A549 (cell line): ENCODE results near the gene SLC12A7. TPM values are rescaled to one million over a fixed set of nuclear protein-coding genes. Genes with fewer than 3 reads are reported as not detected.

ENCODE experiments used
- ATAC-seq, 2 experiments: fragments of 200-7000 bp in 1 of 2; fragments of >200 bp in 1 of 2; cut with Nextera tagmentation in 1 of 2; cut with Tn5 transposase in 1 of 2; 3 replicates each; pipeline versions ENCODE4 v1.8.0 to v1.9.1; 2018 to 2020; ENCODE audit warnings: mild to moderate bottlenecking in 1 of 2, moderate library complexity in 1 of 2
- CTCF ChIA-PET: fragments of 300-600 bp; sonication (Branson Sonifier 250); formaldehyde crosslinking; extraction: SDS; loops from one replicate; lab custom pipeline; 2021; ENCODE audit warnings: antibody characterized with exemption, inconsistent platforms; lab: Yijun Ruan, JAX
- POLR2A ChIA-PET: fragments of 350-600 bp; formaldehyde crosslinking; extraction: SDS; loops from one replicate; lab custom pipeline; 2021; ENCODE audit warnings: antibody characterized with exemption, inconsistent platforms; lab: Yijun Ruan, JAX
- DNase-seq, 2 experiments: peaks; one replicate each; pipeline versions ENCODE4 v3.0.0 to v3.0.0-alpha.2; 2011 to 2016; ENCODE audit warnings: low read depth in 1 of 2, low spot score in 1 of 2
- FAIRE-seq: peaks from 2 replicates; lab custom pipeline; 2011; peaks lifted over from hg19 to GRCh38; lab: Jason Lieb, UNC
- H3K27ac ChIP-seq, 2 experiments: fragments of >200 bp; sonication (Bioruptor Twin); formaldehyde crosslinking; 3 replicates each; pipeline ENCODE4 v1.5.1; 2016 to 2017
- H3K4me1 ChIP-seq: fragments of >200 bp; sonication (Bioruptor Twin); formaldehyde crosslinking; 3 replicates; pipeline ENCODE4 v1.6.1; 2016
- H3K4me2 ChIP-seq: fragments of >200 bp; sonication (Bioruptor Twin); formaldehyde crosslinking; 3 replicates; pipeline ENCODE4 v1.6.1; 2016
- H3K4me3 ChIP-seq: fragments of >200 bp; sonication (Bioruptor Twin); formaldehyde crosslinking; 3 replicates; pipeline ENCODE4 v1.5.1; 2016
- H3K9me3 ChIP-seq: fragments of >200 bp; sonication (Bioruptor Twin); formaldehyde crosslinking; 3 replicates; pipeline ENCODE4 v1.6.1; 2016
- CBX2 ChIP-seq: fragments of 200-600 bp; sonication (generic); IDR thresholded peaks from 2 replicates; pipeline ENCODE4 v1.6.1; 2016; ENCODE audit warnings: low read depth, mild to moderate bottlenecking, borderline replicate concordance
- EHF ChIP-seq: fragments of 250-450 bp; sonication (Bioruptor Pico); IDR thresholded peaks from 2 replicates; pipeline ENCODE4 v1.5.0; 2020; ENCODE audit warnings: mild to moderate bottlenecking
- EP300 ChIP-seq, 2 experiments: fragments of >200 bp; sonication (Bioruptor Twin); formaldehyde crosslinking; IDR thresholded peaks; 2 replicates in 1 of 2; 3 replicates in 1 of 2; pipeline ENCODE4 v1.6.1; 2016 to 2017
- ESRRA ChIP-seq: fragments of 150-350 bp; IDR thresholded peaks from 2 replicates; pipeline ENCODE4 v1.6.1; 2014; ENCODE audit warnings: mild to moderate bottlenecking, low read length, borderline replicate concordance
- FOSB ChIP-seq: fragments of 250-450 bp; sonication (Bioruptor Pico); IDR thresholded peaks from 2 replicates; pipeline ENCODE4 v1.5.0; 2020; ENCODE audit warnings: mild to moderate bottlenecking, moderate library complexity
- FOSL2 ChIP-seq, 2 experiments: fragments of 450-650 bp in 1 of 2; fragments of >200 bp in 1 of 2; sonication (Bioruptor Twin) in 1 of 2; formaldehyde crosslinking; IDR thresholded peaks; 2 replicates each; pipeline versions ENCODE4 v1.5.0 to v1.6.1; 2016 to 2020; ENCODE audit warnings: mild to moderate bottlenecking in 1 of 2, moderate library complexity in 1 of 2
- HOXB13 ChIP-seq: fragments of 250-450 bp; sonication (Bioruptor Pico); IDR thresholded peaks from 2 replicates; pipeline ENCODE4 v1.5.0; 2020; ENCODE audit warnings: low read depth, mild to moderate bottlenecking, moderate library complexity
- HOXB5 ChIP-seq: fragments of 250-450 bp; sonication (Bioruptor Pico); IDR thresholded peaks from 2 replicates; pipeline ENCODE4 v1.5.0; 2020; ENCODE audit warnings: mild to moderate bottlenecking, moderate library complexity
- KDM5A ChIP-seq: fragments of 200-600 bp; sonication (generic); IDR thresholded peaks from 2 replicates; pipeline ENCODE4 v1.6.1; 2016; ENCODE audit warnings: antibody characterized with exemption, mild to moderate bottlenecking
- MAFK ChIP-seq: fragments of 450-650 bp; IDR thresholded peaks from 2 replicates; pipeline ENCODE4 v1.6.1; 2014; ENCODE audit not compliant: partially characterized antibody
- MYC ChIP-seq: IDR thresholded peaks from 2 replicates; pipeline ENCODE4 v1.6.1; 2012; ENCODE audit warnings: mild to moderate bottlenecking, inconsistent platforms, low read length, improper control_type of control experiment, borderline replicate concordance
- NPAS2 ChIP-seq: fragments of 250-450 bp; sonication (Bioruptor Pico); IDR thresholded peaks from 2 replicates; pipeline ENCODE4 v1.8.0; 2022; ENCODE audit warnings: mild to moderate bottlenecking, moderate library complexity, borderline replicate concordance
- NR3C1 ChIP-seq: fragments of >200 bp; sonication (Bioruptor Twin); formaldehyde crosslinking; IDR thresholded peaks from 3 replicates; pipeline ENCODE4 v1.6.1; 2017
- PHF8 ChIP-seq: fragments of 200-600 bp; sonication (generic); IDR thresholded peaks from 2 replicates; pipeline ENCODE4 v1.6.1; 2016; ENCODE audit warnings: low read depth, mild to moderate bottlenecking, antibody characterized with exemption, moderate library complexity, borderline replicate concordance
- POLR2AphosphoS2 ChIP-seq: conservative IDR thresholded peaks from 2 replicates; pipeline ENCODE4 v1.6.1; 2012; ENCODE audit warnings: low read length, improper control_type of control experiment, inconsistent platforms
- RARB ChIP-seq: fragments of 250-450 bp; sonication (Bioruptor Pico); IDR thresholded peaks from 2 replicates; pipeline ENCODE4 v1.8.0; 2021; ENCODE audit warnings: mild to moderate bottlenecking, moderate library complexity
- ZC3H11A ChIP-seq: fragments of 450-650 bp; IDR thresholded peaks from 2 replicates; pipeline ENCODE4 v1.6.1; 2014; ENCODE audit warnings: antibody characterized with exemption, mild to moderate bottlenecking
- ZSCAN20 ChIP-seq: fragments of 250-450 bp; sonication (Bioruptor Pico); IDR thresholded peaks from 2 replicates; pipeline ENCODE4 v1.8.0; 2022; ENCODE audit warnings: mild to moderate bottlenecking, moderate library complexity
- whole genome bisulfite sequencing: methylation state at CpG from one replicate; pipeline ENCODE4 v1.1.6; 2017; ENCODE audit errors: missing lambda C conversion rate; 5-methylcytosine and 5-hydroxymethylcytosine counted together
- polyA plus RNA-seq, 4 experiments: library from polyadenylated mRNA; depleted of rRNA in 3 of 4; stranded (reverse); fragments of >200 nt; fragmentation: RNase III in 1 of 4; extraction: RNeasy Plus Mini Kit Qiagen cat#74134 plus additional on column Dnase treatment in 1 of 4; gene quantifications; 2 replicates in 3 of 4; 3 replicates in 1 of 4; pipeline ENCODE4 v1.2.3, GENCODE V29; 2011 to 2017
- TF ChIP-seq, protein P1 (sequence below): fragments of 450-650 bp; IDR thresholded peaks from 2 replicates; pipeline ENCODE4 v1.6.1; 2014; ENCODE audit warnings: antibody characterized with exemption
- TF ChIP-seq, protein P2 (sequence below): fragments of 150-350 bp; IDR thresholded peaks from 2 replicates; pipeline ENCODE4 v1.6.1; 2014; ENCODE audit warnings: low read depth, mild to moderate bottlenecking, low read length

The SLC12A7 gene
- polyA plus RNA-seq, 2 of the 4 experiments (the other 2 are of a cell fraction) = 11.2 to 22.5 TPM

DNA sequence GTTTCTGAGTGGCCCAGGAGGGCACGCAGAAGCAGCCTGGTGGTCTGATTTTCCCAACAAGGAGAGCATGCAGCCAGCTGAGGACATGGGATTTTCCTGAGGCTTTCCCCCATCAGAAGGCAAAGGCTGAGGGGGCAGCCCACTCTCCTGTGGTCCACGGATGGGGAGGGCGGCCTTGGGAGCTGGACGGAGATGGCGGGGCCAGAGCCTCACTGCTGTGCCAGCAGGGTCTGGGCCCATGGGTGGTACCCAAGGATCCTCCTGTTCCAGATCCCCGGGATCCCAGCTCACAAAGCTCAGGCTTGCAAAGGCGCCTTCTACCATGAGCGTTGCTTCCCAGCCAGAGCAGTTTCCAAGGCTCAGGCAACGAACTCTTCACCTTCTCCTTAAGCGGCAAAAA, 39.0 kb upstream of the SLC12A7 start:
- DNase-seq (no peak), FAIRE-seq (no peak), ATAC-seq (no peak)
- H3K4me2 ChIP-seq = no peak overlapping the region
- no peak for TF ChIP-seq CBX2
- TF ChIP-seq NR3C1 = no peak
- TF ChIP-seq HOXB5 = no peak
- TF ChIP-seq POLR2AphosphoS2 = no peak
- TF ChIP-seq, protein P1, sequence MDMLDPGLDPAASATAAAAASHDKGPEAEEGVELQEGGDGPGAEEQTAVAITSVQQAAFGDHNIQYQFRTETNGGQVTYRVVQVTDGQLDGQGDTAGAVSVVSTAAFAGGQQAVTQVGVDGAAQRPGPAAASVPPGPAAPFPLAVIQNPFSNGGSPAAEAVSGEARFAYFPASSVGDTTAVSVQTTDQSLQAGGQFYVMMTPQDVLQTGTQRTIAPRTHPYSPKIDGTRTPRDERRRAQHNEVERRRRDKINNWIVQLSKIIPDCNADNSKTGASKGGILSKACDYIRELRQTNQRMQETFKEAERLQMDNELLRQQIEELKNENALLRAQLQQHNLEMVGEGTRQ = no peak
- TF ChIP-seq EP300 (IDR thresholded peaks at IDR 0.05) = no peak
- TF ChIP-seq ZC3H11A = no peak
- no peak for TF ChIP-seq FOSL2 (IDR thresholded peaks at IDR 0.05)
- TF ChIP-seq FOSL2 (CRISPR knock-in tag; IDR thresholded peaks at IDR 0.05) = no peak
- TF ChIP-seq ESRRA = no peak
- TF ChIP-seq FOSB (CRISPR knock-in tag) = no peak
- TF ChIP-seq RARB = no peak
- no peak for TF ChIP-seq HOXB13 (CRISPR knock-in tag)
- TF ChIP-seq ZSCAN20 (CRISPR knock-in tag) = no peak
- TF ChIP-seq, protein P2, sequence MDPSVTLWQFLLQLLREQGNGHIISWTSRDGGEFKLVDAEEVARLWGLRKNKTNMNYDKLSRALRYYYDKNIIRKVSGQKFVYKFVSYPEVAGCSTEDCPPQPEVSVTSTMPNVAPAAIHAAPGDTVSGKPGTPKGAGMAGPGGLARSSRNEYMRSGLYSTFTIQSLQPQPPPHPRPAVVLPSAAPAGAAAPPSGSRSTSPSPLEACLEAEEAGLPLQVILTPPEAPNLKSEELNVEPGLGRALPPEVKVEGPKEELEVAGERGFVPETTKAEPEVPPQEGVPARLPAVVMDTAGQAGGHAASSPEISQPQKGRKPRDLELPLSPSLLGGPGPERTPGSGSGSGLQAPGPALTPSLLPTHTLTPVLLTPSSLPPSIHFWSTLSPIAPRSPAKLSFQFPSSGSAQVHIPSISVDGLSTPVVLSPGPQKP = no peak
- TF ChIP-seq NPAS2 (CRISPR knock-in tag) = no peak
- no peak for TF ChIP-seq PHF8
- CTCF ChIA-PET = interaction anchor here (1.2 to 7.4 kb wide), 6 partner anchors 11 to 227 kb away, joined by 5 to 55 read pairs (median 8); no protein-coding TSS in a partner anchor
- H3K4me3 ChIP-seq = no peak overlapping the region
- H3K4me1 ChIP-seq = peaks cover 8% of the 10 kb centered on the region; the same call in 1 of the 3 replicates
- POLR2A ChIA-PET = no interaction called here
- no peaks in the 10 kb centered on the region for H3K9me3 ChIP-seq
- 80% methylated on average over 10 of the region's 10 CpGs for WGBS
- no peak overlapping the region for H3K27ac ChIP-seq

DNA sequence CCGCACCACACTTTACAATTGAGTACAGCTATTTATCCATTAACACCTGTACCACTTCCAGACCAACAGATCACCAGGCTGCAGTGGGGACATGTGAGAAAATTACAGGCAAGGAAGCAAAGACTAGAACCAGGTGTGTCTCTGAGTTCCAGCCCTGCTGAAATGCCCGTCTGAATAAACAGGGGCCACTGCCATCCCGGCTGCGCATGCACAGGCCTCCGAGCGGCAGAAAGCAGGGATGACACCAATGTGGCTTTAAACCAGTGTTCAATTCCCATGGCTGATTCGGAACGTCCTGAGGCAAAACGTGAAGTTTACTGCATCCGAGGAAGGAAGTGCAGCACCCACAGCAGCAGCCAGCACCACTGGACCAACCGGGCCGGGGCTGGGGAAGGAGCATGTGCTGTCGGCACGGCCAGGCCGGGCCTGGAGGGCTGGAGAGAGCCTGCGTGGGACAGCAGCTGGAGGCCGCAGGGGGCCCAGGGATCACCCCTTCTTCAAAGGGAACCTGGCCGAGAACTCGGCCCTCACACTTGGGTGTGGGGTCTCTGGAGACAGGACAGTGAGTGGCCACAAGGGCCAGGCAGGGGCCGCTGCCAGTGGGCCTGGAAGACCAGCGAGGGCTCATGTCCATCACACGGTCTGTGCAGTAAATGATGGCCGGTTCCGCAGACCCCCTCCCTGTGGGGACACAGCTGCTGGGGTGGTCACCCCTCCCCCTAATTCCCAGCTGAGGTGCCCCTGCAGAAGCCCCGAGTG, 33.0 kb upstream of the SLC12A7 start:
- no peaks in the 10 kb centered on the region for H3K9me3 ChIP-seq
- TF ChIP-seq MYC (no peak), EHF (no peak), KDM5A (no peak), MAFK (no peak)
- ChIA-PET CTCF (interaction anchor here (1.5 to 1.8 kb wide), 3 partner anchors 24 to 221 kb away, joined by 5 to 7 read pairs (median 5); no protein-coding TSS in a partner anchor), POLR2A (no interaction called here)
- FAIRE-seq (no peak), DNase-seq (no peak), ATAC-seq (no peak)
- 76% methylated on average over 19 of the region's 25 CpGs for WGBS
- H3K4me1 ChIP-seq = peaks cover 5% of the 10 kb centered on the region; the same call in 2 of the 3 replicates
- H3K27ac ChIP-seq = no peak overlapping the region
- H3K4me3 ChIP-seq = no peak overlapping the region
- no peak overlapping the region for H3K4me2 ChIP-seq

DNA sequence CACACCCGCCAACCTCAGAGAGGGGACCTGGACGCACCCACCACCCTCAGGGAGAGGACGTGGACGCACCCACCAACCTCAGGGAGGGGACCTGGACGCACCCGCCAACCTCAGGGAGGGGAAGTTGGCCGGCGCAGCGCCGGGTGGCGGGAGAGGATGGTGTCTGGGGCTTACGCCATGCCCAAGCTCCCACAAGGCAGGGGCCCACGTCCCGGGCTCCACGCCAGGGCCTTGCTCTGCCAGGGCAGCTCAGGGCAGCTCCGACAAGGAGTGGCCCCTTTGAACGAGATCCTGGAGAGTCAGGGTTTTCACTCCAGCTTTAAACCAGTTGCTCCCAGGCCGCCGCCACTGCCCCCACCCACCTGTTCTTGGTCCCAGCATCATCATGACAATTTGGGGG, 32.2 kb upstream of the SLC12A7 start:
- DNase-seq = no peak
- no peak overlapping the region for H3K4me2 ChIP-seq
- no peak for TF ChIP-seq HOXB13 (CRISPR knock-in tag)
- TF ChIP-seq, all 56 proteins: peak for 0
- no peak overlapping the region for H3K4me3 ChIP-seq
- peaks cover 5% of the 10 kb centered on the region; the same call in 2 of the 3 replicates for H3K4me1 ChIP-seq
- no peak for FAIRE-seq
- H3K9me3 ChIP-seq = no peaks in the 10 kb centered on the region
- CTCF ChIA-PET = interaction anchor here (1.5 to 1.8 kb wide), 3 partner anchors 25 to 220 kb away, joined by 5 to 7 read pairs (median 5); no protein-coding TSS in a partner anchor
- POLR2A ChIA-PET = no interaction called here
- H3K27ac ChIP-seq = no peak overlapping the region
- 90% methylated on average over 15 of the region's 19 CpGs for WGBS
- ATAC-seq = no peak
